Right cardiac atrium (tissue), 5 donors: ENCODE data around the gene KCNMB2. TPM values are rescaled to one million over a fixed set of nuclear protein-coding genes. Genes with fewer than 3 reads are reported as not detected.

ENCODE experiments used
- ATAC-seq, 2 donors: fragments of 200-7000 bp; cut with Tn5 transposase; one replicate each; pipeline versions ENCODE4 v1.8.0 to v1.9.1; 2020; ENCODE audit warnings: moderate library complexity in 2 of 2, mild to moderate bottlenecking in 1 of 2
- DNase-seq, 3 donors: peaks; one replicate each; pipeline ENCODE4 v3.0.0-alpha.2; 2020
- H3K27ac ChIP-seq: one replicate; pipeline ENCODE4 v1.5.1; 2013; ENCODE audit warnings: mild to moderate bottlenecking, low read length, control low read depth, moderate library complexity
- H3K27me3 ChIP-seq: one replicate; pipeline ENCODE4 v1.6.1; 2013; ENCODE audit not compliant: control insufficient read depth, insufficient read depth
- H3K4me1 ChIP-seq: one replicate; pipeline ENCODE4 v1.6.1; 2013; ENCODE audit warnings: low read length; ENCODE audit not compliant: control insufficient read depth, insufficient read depth
- H3K4me3 ChIP-seq: one replicate; pipeline ENCODE4 v1.5.1; 2013; ENCODE audit warnings: low read length, control low read depth
- H3K9me3 ChIP-seq: one replicate; pipeline ENCODE4 v1.6.1; 2013; ENCODE audit warnings: low read length; ENCODE audit not compliant: control insufficient read depth
- WGBS: extraction: QIAGEN DNeasy Blood & Tissue Kit; methylation state at CpG from one replicate; pipeline ENCODE4 v1.1.7; 2013; 5-methylcytosine and 5-hydroxymethylcytosine counted together
- intact Hi-C, 4 donors: fragments of 100-400 bp; cut with DNase I; formaldehyde crosslinking; loops; one replicate each; pipeline versions ENCODE4 v1.11.0 to v1.14.0; 2022 to 2023
- polyA plus RNA-seq: library from polyadenylated mRNA; stranded (reverse); fragments of 200-250 nt; gene quantifications from one replicate; pipeline ENCODE4 v1.2.3, GENCODE V29; 2013
- total RNA-seq, 4 donors: library from RNA; stranded (reverse); fragmentation: NEBNext Ultra II Directional; extraction: Animal tissue kit (Norgen Biotek cat#: 25700); gene quantifications; one replicate each; pipeline ENCODE4 v1.2.1, GENCODE V29; 2021
- donor health status: healthy with polysubstance abuse.
- donor health status: DM: no; HTN: yes; CAD: no.
- donor health status: DM: no; HTN: no; CAD: no.
- donor health status: DM: no; HTN: yes; CAD: no; lungs with severe emphysema.
- donor health status: DM: yes; HTN: yes; CAD: no.

Gene KCNMB2
- total and polyA plus RNA-seq, 5 donors, result 4.5 to 10.0 (median 5.1) TPM

GRCh38 chr3:178658694-178659325, 122.6 kb downstream of the KCNMB2 start:
- DNase-seq, result no peak
- Histone ChIP-seq H3K4me1 (peaks cover 3% of the 10 kb centered on the region), H3K27ac (no peak overlapping the region), H3K9me3 (no peaks in the 10 kb centered on the region), H3K4me3 (no peak overlapping the region), H3K27me3 (no peaks in the 10 kb centered on the region)
- intact Hi-C loops, result no loop called here
- 49% methylated on average over 4 of the region's 4 CpGs for WGBS
- no peak for ATAC-seq

GRCh38 chr3:178663201-178663934, 127.1 kb downstream of the KCNMB2 start:
- no peak for ATAC-seq
- H3K4me1 ChIP-seq, result peaks cover 3% of the 10 kb centered on the region
- H3K4me3 ChIP-seq, result no peak overlapping the region
- WGBS, result 47% methylated on average over 1 of the region's 1 CpG
- no peak for DNase-seq
- no peak overlapping the region for H3K27ac ChIP-seq
- no peaks in the 10 kb centered on the region for H3K9me3 ChIP-seq
- intact Hi-C loops, result no loop called here
- H3K27me3 ChIP-seq, result no peaks in the 10 kb centered on the region

- Histone ChIP-seq H3K4me1 (peaks cover 3% of the 10 kb centered on the region), H3K27me3 (no peaks in the 10 kb centered on the region), H3K27ac (no peak overlapping the region), H3K9me3 (no peaks in the 10 kb centered on the region), H3K4me3 (no peak overlapping the region)
- ATAC-seq (peak; percentile 83 to 84), DNase-seq (no peak)
- 27% methylated on average over 4 of the region's 4 CpGs for WGBS
- intact Hi-C loops, result no loop called here
Measured at GRCh38 chr3:178665747-178666146, 129.5 kb downstream of the KCNMB2 start.

- no peaks in the 10 kb centered on the region for H3K9me3 ChIP-seq
- ATAC-seq (peak; percentile 56 to 69), DNase-seq (no peak)
- intact Hi-C loops, result no loop called here
- no peak overlapping the region for H3K4me3 ChIP-seq
- H3K27me3 ChIP-seq, result no peaks in the 10 kb centered on the region
- WGBS, result 33% methylated on average over 2 of the region's 2 CpGs
- H3K4me1 ChIP-seq, result peaks cover 3% of the 10 kb centered on the region
- peak overlapping the region; percentile 25 for H3K27ac ChIP-seq
Measured at GRCh38 chr3:178669022-178669601, 132.9 kb downstream of the KCNMB2 start.

GRCh38 chr3:178669758-178670157, 133.5 kb downstream of the KCNMB2 start:
- Histone ChIP-seq H3K4me1 (peaks cover 3% of the 10 kb centered on the region), H3K4me3 (no peak overlapping the region), H3K27ac (peak overlapping the region; percentile 12), H3K9me3 (no peaks in the 10 kb centered on the region), H3K27me3 (no peaks in the 10 kb centered on the region)
- 98% methylated on average over 2 of the region's 2 CpGs for WGBS
- DNase-seq (no peak), ATAC-seq (no peak)
- intact Hi-C loops, result no loop called here

- H3K27ac ChIP-seq, result peak overlapping the region; percentile 70
- intact Hi-C loops, result no loop called here
- H3K27me3 ChIP-seq, result no peaks in the 10 kb centered on the region
- H3K9me3 ChIP-seq, result no peaks in the 10 kb centered on the region
- no peak for DNase-seq
- 40% methylated on average over 3 of the region's 3 CpGs for WGBS
- H3K4me1 ChIP-seq, result peaks cover 3% of the 10 kb centered on the region
- no peak overlapping the region for H3K4me3 ChIP-seq
- no peak for ATAC-seq
Measured at GRCh38 chr3:178671377-178671776, 135.1 kb downstream of the KCNMB2 start.

- no peak for DNase-seq
- Histone ChIP-seq H3K27me3 (no peaks in the 10 kb centered on the region), H3K4me1 (peaks cover 3% of the 10 kb centered on the region), H3K9me3 (no peaks in the 10 kb centered on the region), H3K4me3 (no peak overlapping the region), H3K27ac (no peak overlapping the region)
- WGBS, result 7% methylated on average over 1 of the region's 1 CpG
- peak; percentile 54 to 59 for ATAC-seq
- intact Hi-C loops, result no loop called here
Measured at GRCh38 chr3:178671791-178672190, 135.6 kb downstream of the KCNMB2 start.

- no peak overlapping the region for H3K4me3 ChIP-seq
- WGBS, result 85% methylated on average over 3 of the region's 3 CpGs
- peaks cover 3% of the 10 kb centered on the region for H3K4me1 ChIP-seq
- H3K27ac ChIP-seq, result no peak overlapping the region
- DNase-seq, result no peak
- no peaks in the 10 kb centered on the region for H3K9me3 ChIP-seq
- intact Hi-C loops, result no loop called here
- no peak for ATAC-seq
- no peaks in the 10 kb centered on the region for H3K27me3 ChIP-seq
Measured at GRCh38 chr3:178672275-178672674, 136.0 kb downstream of the KCNMB2 start.

GRCh38 chr3:178673529-178673928, 137.3 kb downstream of the KCNMB2 start:
- H3K4me1 ChIP-seq, result peaks cover 3% of the 10 kb centered on the region
- DNase-seq (no peak), ATAC-seq (no peak)
- intact Hi-C loops, result no loop called here
- H3K27ac ChIP-seq, result no peak overlapping the region
- 94% methylated on average over 1 of the region's 1 CpG for WGBS
- H3K9me3 ChIP-seq, result no peaks in the 10 kb centered on the region
- no peak overlapping the region for H3K4me3 ChIP-seq
- no peaks in the 10 kb centered on the region for H3K27me3 ChIP-seq

- Histone ChIP-seq H3K4me1 (peaks cover 3% of the 10 kb centered on the region), H3K9me3 (no peaks in the 10 kb centered on the region), H3K27me3 (no peaks in the 10 kb centered on the region), H3K4me3 (no peak overlapping the region), H3K27ac (peak overlapping the region; percentile 50)
- peak; percentile 57 to 81 for ATAC-seq
- intact Hi-C loops, result no loop called here
- WGBS, result 76% methylated on average over 4 of the region's 4 CpGs
- peak in 2 of 3 donors; percentile 52 to 64 for DNase-seq
Measured at GRCh38 chr3:178676077-178676476, 139.8 kb downstream of the KCNMB2 start.
